GM19043 (cell line): ENCODE results near the gene PMP22.
"Not testable (repeated sequence)": the region's sequence is repeated elsewhere in the genome, so short reads cannot be mapped to it uniquely, and the experiment has no call there.

Experiments
- ATAC-seq: cut with Tn5 transposase; IDR thresholded peaks from one replicate; pipeline ENCODE4 v1.9.1; 2021; ENCODE audit warnings: low read depth; ENCODE audit not compliant: unreplicated experiment

PMP22 gene

GRCh38 chr17:15220785-15221184, 44.3 kb downstream of the PMP22 start:
- no peak for ATAC-seq

DNA sequence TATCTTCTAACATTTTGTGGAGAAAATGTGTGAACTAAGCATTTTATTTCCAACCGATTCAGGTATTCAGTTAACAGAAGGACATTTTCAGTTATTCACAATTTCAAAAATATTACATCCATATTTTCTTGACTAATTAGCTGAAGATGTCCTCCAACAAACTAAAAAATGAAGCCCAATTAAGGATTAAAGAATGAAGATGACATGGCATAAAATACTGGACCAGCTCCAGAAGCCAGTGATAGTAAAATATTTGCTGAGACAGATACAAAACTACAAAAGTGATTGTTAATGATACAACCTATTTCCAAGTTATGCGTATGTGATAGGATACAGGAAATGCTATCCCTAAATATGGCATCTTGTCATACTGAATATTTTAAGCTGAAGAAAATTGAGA, 48.6 kb downstream of the PMP22 start:
- ATAC-seq: no peak

- no peak for ATAC-seq
Observed at GRCh38 chr17:15213381-15214087, 51.6 kb downstream of the PMP22 start.

DNA sequence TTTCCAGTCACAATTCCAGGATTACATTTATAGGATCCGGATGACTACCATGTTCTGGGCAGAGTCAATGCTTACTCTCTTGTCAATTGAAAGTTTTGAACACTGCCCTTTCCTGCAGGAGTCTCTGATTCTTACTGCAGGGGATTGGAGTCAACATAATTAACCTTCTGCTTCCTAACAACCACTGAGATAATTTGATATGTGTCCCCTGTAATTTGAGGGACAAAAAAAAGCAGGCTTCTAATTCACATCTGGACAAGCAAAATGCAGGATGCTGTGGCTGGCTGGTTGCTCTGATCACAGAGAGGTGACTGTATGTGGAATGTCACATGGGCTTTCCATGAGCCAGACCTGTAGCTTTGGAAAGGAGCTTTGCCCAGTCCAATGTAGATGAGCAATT, 54.9 kb downstream of the PMP22 start:
- no peak for ATAC-seq

DNA sequence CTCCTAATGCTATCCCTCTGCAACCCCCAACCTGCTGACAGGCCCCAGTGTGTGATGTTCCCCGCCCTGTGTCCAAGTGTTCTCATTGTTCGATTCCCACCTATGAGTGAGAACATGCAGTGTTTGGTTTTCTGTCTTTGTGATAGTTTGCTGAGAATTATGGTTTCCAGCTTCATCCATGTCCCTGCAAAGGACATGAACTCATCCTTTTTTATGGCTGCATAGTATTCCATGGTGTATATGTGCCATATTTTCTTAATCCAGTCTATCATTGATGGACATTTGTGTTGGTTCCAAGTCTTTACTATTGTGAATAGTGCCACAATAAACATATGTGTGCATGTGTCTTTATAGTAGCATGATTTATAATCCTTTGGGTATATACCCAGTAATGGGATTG, 62.1 kb downstream of the PMP22 start:
- ATAC-seq: not testable (repeated sequence)

GRCh38 chr17:15200574-15200973, 64.6 kb downstream of the PMP22 start:
- ATAC-seq: not testable (repeated sequence)

GRCh38 chr17:15197229-15197628, 67.9 kb downstream of the PMP22 start:
- ATAC-seq: no peak

DNA sequence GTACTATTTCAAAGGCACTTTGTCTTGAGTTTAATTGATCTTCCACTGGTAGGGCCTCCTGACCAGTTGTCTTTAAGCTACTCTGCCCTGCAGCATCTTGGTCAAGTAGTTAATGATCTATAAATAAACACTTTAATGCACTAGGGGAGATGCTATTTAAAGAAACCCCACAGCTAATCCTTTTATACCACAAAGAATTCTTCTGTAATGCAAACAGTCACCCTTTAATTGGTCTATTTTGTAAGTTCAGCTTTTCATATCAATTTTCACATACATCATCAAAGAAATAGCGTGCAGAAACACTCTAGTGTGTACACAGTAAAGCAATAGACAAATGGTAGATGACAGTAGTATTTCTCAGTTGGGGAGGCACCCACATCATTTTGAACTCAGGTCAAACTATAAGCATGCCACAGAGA, 70.3 kb downstream of the PMP22 start:
- ATAC-seq: no peak

GRCh38 chr17:15185625-15185991, 79.5 kb downstream of the PMP22 start:
- ATAC-seq: no peak

GRCh38 chr17:15184872-15185624, 80.1 kb downstream of the PMP22 start:
- ATAC-seq: no peak

- ATAC-seq: no peak
Observed at GRCh38 chr17:15181816-15182215, 83.3 kb downstream of the PMP22 start.

- no peak for ATAC-seq
Observed at GRCh38 chr17:15181333-15181732, 83.8 kb downstream of the PMP22 start.

DNA sequence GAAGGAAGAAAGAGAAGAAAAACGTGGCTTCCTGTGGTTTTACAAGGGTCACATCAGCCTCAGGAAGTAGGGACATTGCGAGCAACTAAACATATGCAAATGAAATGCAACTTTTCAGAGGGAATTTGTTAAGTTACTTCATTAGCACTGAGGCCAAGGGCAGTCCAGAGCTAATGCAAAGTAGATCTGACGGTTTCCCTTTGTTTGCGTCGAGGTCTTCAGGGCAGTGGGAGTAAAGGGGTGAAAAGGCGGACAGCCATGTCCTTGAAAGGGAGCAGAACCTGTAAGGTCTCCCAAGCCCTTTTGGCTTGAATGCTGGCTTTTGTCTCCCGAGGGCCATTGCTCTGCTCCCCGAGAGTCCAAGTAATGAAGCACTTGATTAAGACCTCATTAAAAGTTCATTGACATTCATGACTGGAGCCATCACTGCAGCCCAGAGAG, 85.0 kb downstream of the PMP22 start:
- ATAC-seq: no peak
